T-helper 2 cell treated with Interferon-gamma antibody and Interleukin-4, amounts not matched to agents 5 μg/mL and 100 μg/mL, for 36 hours (primary cell): ENCODE measurements around the gene TAS1R2.

ENCODE experiments used
- DNase-seq: peaks from one replicate; pipeline ENCODE4 v3.0.0; 2021; ENCODE audit warnings: low spot score
- H3K27ac Mint-ChIP-seq: one replicate; pipeline ENCODE4 v1.8.0; 2021; ENCODE audit warnings: mild to moderate bottlenecking, mixed read lengths
- H3K27me3 Mint-ChIP-seq: one replicate; pipeline ENCODE4 v1.8.0; 2021; ENCODE audit warnings: low read depth, mixed read lengths
- H3K36me3 Mint-ChIP-seq: one replicate; pipeline ENCODE4 v1.8.0; 2021; ENCODE audit warnings: low read depth, mixed read lengths
- H3K4me1 Mint-ChIP-seq: one replicate; pipeline ENCODE4 v1.8.0; 2021; ENCODE audit warnings: low read depth, mixed read lengths
- H3K4me3 Mint-ChIP-seq: one replicate; pipeline ENCODE4 v1.8.0; 2022; ENCODE audit warnings: mild to moderate bottlenecking, moderate library complexity, mixed read lengths
- H3K9me3 Mint-ChIP-seq: one replicate; pipeline ENCODE4 v1.8.0; 2021; ENCODE audit warnings: mixed read lengths

Gene TAS1R2

GRCh38 chr1:18800258-18800657 is 59.2 kb downstream of the TAS1R2 start:
- H3K27me3 Mint-ChIP-seq = no peaks in the 10 kb centered on the region
- no peak for DNase-seq
- no peak overlapping the region for H3K4me3 Mint-ChIP-seq
- no peaks in the 10 kb centered on the region for H3K4me1 Mint-ChIP-seq
- H3K36me3 Mint-ChIP-seq = no peaks in the 10 kb centered on the region
- no peak overlapping the region for H3K27ac Mint-ChIP-seq
- no peaks in the 10 kb centered on the region for H3K9me3 Mint-ChIP-seq

- Mint-ChIP-seq H3K4me3 (no peak overlapping the region), H3K27me3 (no peaks in the 10 kb centered on the region), H3K36me3 (no peaks in the 10 kb centered on the region), H3K9me3 (no peaks in the 10 kb centered on the region), H3K27ac (no peak overlapping the region), H3K4me1 (no peaks in the 10 kb centered on the region)
- DNase-seq = no peak
Measured at GRCh38 chr1:18799454-18799853, 60.0 kb downstream of the TAS1R2 start.

DNA sequence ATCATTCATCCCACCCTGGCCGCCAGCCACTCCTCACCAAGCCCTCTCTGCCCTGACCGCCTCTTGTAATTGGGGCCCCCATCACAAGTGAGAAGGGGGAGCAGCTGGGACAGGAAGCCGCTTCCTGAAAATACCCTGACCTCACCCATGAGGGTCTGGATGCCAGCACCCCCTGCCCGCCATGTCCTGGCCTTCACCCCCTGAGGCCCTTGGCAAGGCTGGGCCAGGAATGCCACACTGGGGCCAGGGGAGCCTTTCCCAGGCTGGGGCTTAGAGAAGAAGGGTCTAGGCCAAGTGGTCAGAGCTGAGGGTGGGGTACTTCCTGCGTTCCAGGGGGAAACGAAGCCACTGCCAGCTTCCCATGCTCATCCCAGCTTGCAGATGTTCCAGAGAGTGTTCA is 60.5 kb downstream of the TAS1R2 start:
- H3K36me3 Mint-ChIP-seq = no peaks in the 10 kb centered on the region
- no peak overlapping the region for H3K27ac Mint-ChIP-seq
- no peaks in the 10 kb centered on the region for H3K27me3 Mint-ChIP-seq
- H3K4me3 Mint-ChIP-seq = no peak overlapping the region
- H3K4me1 Mint-ChIP-seq = no peaks in the 10 kb centered on the region
- DNase-seq = no peak
- no peaks in the 10 kb centered on the region for H3K9me3 Mint-ChIP-seq

- Mint-ChIP-seq H3K4me3 (no peak overlapping the region), H3K9me3 (no peaks in the 10 kb centered on the region), H3K27me3 (no peaks in the 10 kb centered on the region), H3K27ac (no peak overlapping the region), H3K4me1 (no peaks in the 10 kb centered on the region), H3K36me3 (no peaks in the 10 kb centered on the region)
- DNase-seq = no peak
Measured at GRCh38 chr1:18798533-18798932, 60.9 kb downstream of the TAS1R2 start.

DNA sequence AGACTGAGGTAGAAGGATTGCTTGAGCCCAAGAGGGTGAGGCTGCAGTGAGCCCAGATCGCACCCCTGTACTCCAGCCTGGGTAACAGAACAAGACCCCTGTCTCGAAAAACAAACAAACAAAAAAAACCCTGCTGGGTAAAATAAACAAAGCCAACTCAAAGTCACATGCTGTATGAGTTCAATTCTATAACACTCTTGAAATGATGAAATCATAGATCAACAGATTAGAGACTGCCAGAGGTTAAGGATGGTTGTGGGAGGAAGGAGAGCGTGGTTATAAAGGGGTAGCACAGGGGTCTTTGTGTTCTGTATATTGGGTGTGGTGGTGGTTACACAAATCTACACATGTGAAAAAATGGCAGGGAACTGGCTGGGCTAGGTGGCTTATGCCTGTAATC is 62.5 kb downstream of the TAS1R2 start:
- DNase-seq = no peak
- H3K27me3 Mint-ChIP-seq = no peaks in the 10 kb centered on the region
- no peak overlapping the region for H3K4me3 Mint-ChIP-seq

GRCh38 chr1:18795002-18795689 is 64.3 kb downstream of the TAS1R2 start:
- no peaks in the 10 kb centered on the region for H3K36me3 Mint-ChIP-seq
- no peaks in the 10 kb centered on the region for H3K9me3 Mint-ChIP-seq
- DNase-seq = no peak
- no peak overlapping the region for H3K4me3 Mint-ChIP-seq
- no peak overlapping the region for H3K27ac Mint-ChIP-seq
- H3K27me3 Mint-ChIP-seq = peaks cover 4% of the 10 kb centered on the region
- no peaks in the 10 kb centered on the region for H3K4me1 Mint-ChIP-seq

More for the DNA sequence above, 62.5 kb downstream of the TAS1R2 start:
- Mint-ChIP-seq H3K4me1 (no peaks in the 10 kb centered on the region), H3K9me3 (no peaks in the 10 kb centered on the region), H3K27ac (no peak overlapping the region), H3K36me3 (no peaks in the 10 kb centered on the region)

DNA sequence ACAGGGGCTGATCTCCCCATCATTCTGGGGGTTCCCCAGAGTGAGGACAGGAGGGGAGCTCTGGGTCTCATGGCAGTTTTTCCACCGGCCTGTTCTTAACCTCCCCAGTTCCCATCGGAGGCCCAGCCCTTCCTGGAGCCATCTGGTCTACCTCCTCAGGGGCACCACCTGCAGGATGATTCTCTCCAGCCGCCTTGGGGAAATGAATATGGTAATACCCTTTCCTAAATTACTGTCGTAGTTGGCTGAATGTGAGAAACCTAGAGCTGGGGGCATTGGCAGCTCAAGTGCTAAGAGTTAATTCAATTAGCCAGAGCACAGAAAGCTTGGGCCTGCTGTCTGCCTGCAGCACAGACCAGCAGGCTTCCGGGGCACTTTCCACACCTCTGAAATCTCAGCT is 64.9 kb downstream of the TAS1R2 start:
- Mint-ChIP-seq H3K9me3 (no peaks in the 10 kb centered on the region), H3K36me3 (no peaks in the 10 kb centered on the region), H3K27me3 (peaks cover 8% of the 10 kb centered on the region), H3K4me3 (no peak overlapping the region), H3K27ac (no peak overlapping the region), H3K4me1 (no peaks in the 10 kb centered on the region)
- no peak for DNase-seq

GRCh38 chr1:18794051-18794450 is 65.4 kb downstream of the TAS1R2 start:
- H3K27ac Mint-ChIP-seq = no peak overlapping the region
- no peaks in the 10 kb centered on the region for H3K36me3 Mint-ChIP-seq
- H3K4me3 Mint-ChIP-seq = no peak overlapping the region
- H3K4me1 Mint-ChIP-seq = no peaks in the 10 kb centered on the region
- DNase-seq = no peak
- H3K27me3 Mint-ChIP-seq = peaks cover 9% of the 10 kb centered on the region
- H3K9me3 Mint-ChIP-seq = no peaks in the 10 kb centered on the region

DNA sequence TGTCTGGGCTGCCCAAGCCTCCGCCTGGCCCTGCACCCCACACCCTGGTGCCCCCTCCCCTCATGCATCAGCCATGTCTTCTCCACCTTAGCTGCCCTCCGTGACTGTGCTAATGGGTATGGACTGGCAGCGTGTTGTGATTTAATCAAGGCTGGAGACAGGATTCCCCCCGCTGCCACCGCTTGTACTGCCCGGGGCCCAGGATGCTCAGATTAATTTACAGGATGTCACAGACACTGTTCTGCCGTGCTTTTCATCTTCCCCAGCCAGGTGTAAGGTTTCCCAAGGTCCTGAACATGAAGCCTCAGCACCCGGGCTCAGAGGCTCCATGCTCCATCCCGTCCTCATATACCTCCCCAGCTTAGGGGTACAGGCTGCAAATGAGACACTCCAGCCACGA is 66.3 kb downstream of the TAS1R2 start:
- no peaks in the 10 kb centered on the region for H3K4me1 Mint-ChIP-seq
- H3K27me3 Mint-ChIP-seq = peaks cover 12% of the 10 kb centered on the region
- H3K27ac Mint-ChIP-seq = no peak overlapping the region
- no peak overlapping the region for H3K4me3 Mint-ChIP-seq
- no peaks in the 10 kb centered on the region for H3K36me3 Mint-ChIP-seq
- no peaks in the 10 kb centered on the region for H3K9me3 Mint-ChIP-seq
- no peak for DNase-seq

- Mint-ChIP-seq H3K36me3 (no peaks in the 10 kb centered on the region), H3K4me3 (no peak overlapping the region), H3K27me3 (peaks cover 13% of the 10 kb centered on the region), H3K4me1 (no peaks in the 10 kb centered on the region), H3K9me3 (no peaks in the 10 kb centered on the region), H3K27ac (no peak overlapping the region)
- no peak for DNase-seq
Measured at GRCh38 chr1:18792747-18793146, 66.7 kb downstream of the TAS1R2 start.
